IMR-90 (cell line): ENCODE measurements around the gene LAIR2. TPM values are rescaled to one million over a fixed set of nuclear protein-coding genes. Genes with fewer than 3 reads are reported as not detected.

ENCODE experiments used
- ATAC-seq: fragments of 200-7000 bp; cut with Tn5 transposase; 2 replicates; pipeline ENCODE4 v1.9.1; 2020; ENCODE audit warnings: low read depth, mild to moderate bottlenecking, moderate library complexity
- BruUV-seq: library from RNA; stranded (reverse); fragments of 400-500 nt; replicated peaks from 2 replicates; lab custom pipeline; 2021; lab: Mats Ljungman, UMichigan
- CTCF ChIA-PET: fragments of 300-600 bp; formaldehyde crosslinking; extraction: SDS; loops from one replicate; lab custom pipeline; 2021; ENCODE audit warnings: antibody characterized with exemption; lab: Yijun Ruan, JAX
- POLR2A ChIA-PET: fragments of 300-600 bp; sonication (Branson Sonifier 250); formaldehyde crosslinking; loops from one replicate; lab custom pipeline; 2022; ENCODE audit warnings: antibody characterized with exemption; ENCODE audit not compliant: unreplicated experiment; lab: Charles Lee
- DNase-seq: peaks from one replicate; pipeline ENCODE4 v3.0.0; 2013
- H2AFZ ChIP-seq: replicated peaks from 2 replicates; pipeline ENCODE3; 2013; ENCODE audit warnings: low read length, mild to moderate bottlenecking; ENCODE audit not compliant: poor library complexity
- H2AK5ac ChIP-seq: 2 replicates; pipeline ENCODE4 v1.6.1; 2013; ENCODE audit warnings: low read depth, low read length, inconsistent platforms
- H2AK9ac ChIP-seq: replicated peaks from 2 replicates; pipeline ENCODE3; 2013; ENCODE audit warnings: mild to moderate bottlenecking, low read depth, low read length, moderate library complexity; ENCODE audit not compliant: poor library complexity
- H2BK120ac ChIP-seq: 2 replicates; pipeline ENCODE4 v1.6.1; 2013; ENCODE audit warnings: low read depth, low read length, inconsistent platforms
- H2BK15ac ChIP-seq: 3 replicates; pipeline ENCODE4 v1.6.1; 2013; ENCODE audit warnings: low read depth, low read length, inconsistent platforms
- H2BK20ac ChIP-seq: 2 replicates; pipeline ENCODE4 v1.6.1; 2013; ENCODE audit warnings: low read depth, mild to moderate bottlenecking, inconsistent platforms, low read length, moderate library complexity
- H2BK5ac ChIP-seq: 2 replicates; pipeline ENCODE4 v1.6.1; 2013; ENCODE audit warnings: mild to moderate bottlenecking, low read depth, low read length, inconsistent platforms; ENCODE audit not compliant: poor library complexity, severe bottlenecking
- H3K14ac ChIP-seq: replicated peaks from 2 replicates; pipeline ENCODE4 v1.6.1; 2013; ENCODE audit warnings: low read depth, low read length, inconsistent platforms
- H3K18ac ChIP-seq: 2 replicates; pipeline ENCODE4 v1.6.1; 2013; ENCODE audit warnings: low read depth, low read length, control low read depth
- H3K23ac ChIP-seq: 2 replicates; pipeline ENCODE4 v1.6.1; 2013; ENCODE audit warnings: low read depth, low read length, inconsistent platforms
- H3K27ac ChIP-seq: 2 replicates; pipeline ENCODE4 v1.5.1; 2013; ENCODE audit warnings: mild to moderate bottlenecking, control low read depth, low read length; ENCODE audit not compliant: insufficient read depth
- H3K27me3 ChIP-seq: 2 replicates; pipeline ENCODE4 v1.6.1; 2013; ENCODE audit warnings: low read length; ENCODE audit not compliant: control insufficient read depth, insufficient read depth
- H3K36me3 ChIP-seq: 2 replicates; pipeline ENCODE4 v1.6.1; 2013; ENCODE audit warnings: low read length, mixed read lengths; ENCODE audit not compliant: control insufficient read depth, insufficient read depth
- H3K4ac ChIP-seq: 2 replicates; pipeline ENCODE4 v1.6.1; 2013; ENCODE audit warnings: low read depth, low read length, inconsistent platforms
- H3K4me1 ChIP-seq: 2 replicates; pipeline ENCODE4 v1.6.1; 2013; ENCODE audit warnings: low read length, mixed read lengths; ENCODE audit not compliant: control insufficient read depth, insufficient read depth
- H3K4me2 ChIP-seq: 2 replicates; pipeline ENCODE4 v1.6.1; 2013; ENCODE audit warnings: low read depth, mild to moderate bottlenecking, control low read depth, low read length, moderate library complexity
- H3K4me3 ChIP-seq: 2 replicates; pipeline ENCODE4 v1.5.1; 2013; ENCODE audit warnings: low read depth, mild to moderate bottlenecking, control low read depth, low read length, moderate library complexity; ENCODE audit not compliant: insufficient read depth
- H3K56ac ChIP-seq: 2 replicates; pipeline ENCODE4 v1.6.1; 2013; ENCODE audit warnings: low read length, inconsistent platforms; ENCODE audit not compliant: insufficient read depth; ENCODE audit errors: extremely low read depth
- H3K79me1 ChIP-seq, 2 experiments: 2 replicates each; pipeline ENCODE4 v1.6.1; 2013; ENCODE audit warnings: low read length in 2 of 2, inconsistent platforms in 1 of 2, low read depth in 1 of 2
- H3K9ac ChIP-seq: 2 replicates; pipeline ENCODE4 v1.6.1; 2013; ENCODE audit warnings: low read depth, low read length, control low read depth
- H3K9me1 ChIP-seq: 2 replicates; pipeline ENCODE4 v1.6.1; 2013; ENCODE audit warnings: low read length, inconsistent platforms; ENCODE audit not compliant: insufficient read depth
- H3K9me3 ChIP-seq: 2 replicates; pipeline ENCODE4 v1.6.1; 2013; ENCODE audit warnings: low read length; ENCODE audit not compliant: control insufficient read depth, insufficient read depth
- H4K20me1 ChIP-seq: 2 replicates; pipeline ENCODE4 v1.6.1; 2013; ENCODE audit warnings: low read length, inconsistent platforms; ENCODE audit not compliant: insufficient read depth
- H4K5ac ChIP-seq: 2 replicates; pipeline ENCODE4 v1.6.1; 2013; ENCODE audit warnings: mild to moderate bottlenecking, low read depth, low read length, control low read depth
- H4K8ac ChIP-seq, 2 experiments: 2 replicates each; pipeline ENCODE4 v1.6.1; 2013; ENCODE audit warnings: low read depth in 2 of 2, low read length in 2 of 2, control low read depth in 1 of 2, inconsistent platforms in 1 of 2
- H4K91ac ChIP-seq: 2 replicates; pipeline ENCODE4 v1.6.1; 2013; ENCODE audit warnings: low read depth, low read length, inconsistent platforms; ENCODE audit not compliant: insufficient read depth
- BHLHE40 ChIP-seq: fragments of 150-350 bp; IDR thresholded peaks from 2 replicates; pipeline ENCODE4 v1.6.1; 2016; ENCODE audit warnings: mild to moderate bottlenecking, low read depth, low read length
- CEBPB ChIP-seq: IDR thresholded peaks from 2 replicates; pipeline ENCODE4 v1.6.1; 2012; ENCODE audit warnings: low read depth, low read length, improper control_type of control experiment
- CHD1 ChIP-seq: IDR thresholded peaks from 2 replicates; pipeline ENCODE4 v1.6.1; 2012; ENCODE audit warnings: low read depth, low read length, improper control_type of control experiment
- CTCF ChIP-seq: conservative IDR thresholded peaks from 2 replicates; pipeline ENCODE4 v1.5.1; 2012; ENCODE audit warnings: mild to moderate bottlenecking, low read depth, low read length, improper control_type of control experiment
- FOS ChIP-seq: fragments of 150-350 bp; IDR thresholded peaks from 2 replicates; pipeline ENCODE4 v1.6.1; 2016; ENCODE audit warnings: low read depth, low read length
- MAFK ChIP-seq: IDR thresholded peaks from 2 replicates; pipeline ENCODE4 v1.6.1; 2012; ENCODE audit warnings: low read depth, low read length, improper control_type of control experiment
- MAZ ChIP-seq: IDR thresholded peaks from 2 replicates; pipeline ENCODE4 v1.6.1; 2012; ENCODE audit warnings: low read depth, mild to moderate bottlenecking, low read length, improper control_type of control experiment, moderate library complexity, borderline replicate concordance
- NFE2L2 ChIP-seq: fragments of 150-350 bp; IDR thresholded peaks from 2 replicates; pipeline ENCODE4 v1.6.1; 2016; ENCODE audit warnings: low read depth, mild to moderate bottlenecking, low read length
- POLR2A ChIP-seq: IDR thresholded peaks from 2 replicates; pipeline ENCODE4 v1.6.1; 2012; ENCODE audit warnings: mild to moderate bottlenecking, low read depth, low read length
- RAD21 ChIP-seq: IDR thresholded peaks from 2 replicates; pipeline ENCODE4 v1.6.1; 2012; ENCODE audit warnings: low read length, improper control_type of control experiment
- RCOR1 ChIP-seq: IDR thresholded peaks from 2 replicates; pipeline ENCODE4 v1.6.1; 2012; ENCODE audit warnings: mild to moderate bottlenecking, low read length, improper control_type of control experiment; ENCODE audit not compliant: insufficient replicate concordance
- RFX5 ChIP-seq: IDR thresholded peaks from 2 replicates; pipeline ENCODE4 v1.8.0; 2012; ENCODE audit warnings: low read depth, mild to moderate bottlenecking, low read length, moderate library complexity
- SMC3 ChIP-seq: fragments of 150-350 bp; IDR thresholded peaks from 2 replicates; pipeline ENCODE4 v1.6.1; 2016; ENCODE audit warnings: low read depth, mild to moderate bottlenecking, antibody characterized with exemption, low read length, moderate library complexity
- USF2 ChIP-seq: fragments of 150-350 bp; IDR thresholded peaks from 2 replicates; pipeline ENCODE4 v1.6.1; 2017; ENCODE audit warnings: mild to moderate bottlenecking, antibody characterized with exemption, low read length, low read depth
- WGBS, 2 experiments: methylation state at CpG; one replicate each; pipeline versions ENCODE4 v1.1.5 to v1.1.7; 2013; ENCODE audit warnings: missing lambda C conversion rate in 2 of 2; ENCODE audit not compliant: insufficient read length in 1 of 2; ENCODE audit errors: extremely low coverage in 2 of 2; 5-methylcytosine and 5-hydroxymethylcytosine counted together
- dilution Hi-C: fragments of 300-500 bp; cut with HindIII; formaldehyde crosslinking; loops from one replicate; pipeline ENCODE4 v1.14.3; 2018; ENCODE audit warnings: low sequenced_read_pairs; ENCODE audit not compliant: unreplicated experiment
- in situ Hi-C: fragments of 300-500 bp; cut with MboI; formaldehyde crosslinking; loops from 3 replicates; pipeline ENCODE4 v1.14.3; 2019; ENCODE audit warnings: low sequenced_read_pairs, inconsistent platforms, mixed read lengths
- intact Hi-C: fragments of 100-400 bp; cut with micrococcal nuclease; formaldehyde crosslinking; loops from 2 replicates; pipeline ENCODE4 v1.10.0; 2022
- polyA plus RNA-seq, 3 experiments: library from polyadenylated mRNA; depleted of rRNA; stranded (reverse); fragments of >200 nt; gene quantifications; 2 replicates each; pipeline ENCODE4 v1.2.3, GENCODE V29; 2012; ENCODE audit warnings: low replicate concordance in 1 of 3
- total RNA-seq: library from RNA; depleted of rRNA; stranded (reverse); fragments of >200 nt; gene quantifications from 2 replicates; pipeline ENCODE4 v1.2.3, GENCODE V29; 2012
- TF ChIP-seq, protein P1 (sequence below): fragments of 150-350 bp; IDR thresholded peaks from 2 replicates; pipeline ENCODE4 v1.6.1; 2016; ENCODE audit warnings: low read depth, mild to moderate bottlenecking, low read length, moderate library complexity, borderline replicate concordance

Gene LAIR2
- total and polyA plus RNA-seq, 2 of the 4 experiments (the other 2 are of a cell fraction) = not detected

GRCh38 chr19:54465426-54466109, 37.1 kb upstream of the LAIR2 start:
- no peak overlapping the region for H3K23ac ChIP-seq
- ChIA-PET CTCF (interaction anchor here (1.2 kb wide), 1 partner anchor 13 kb away, joined by 4 read pairs; no protein-coding TSS in a partner anchor), POLR2A (no interaction called here)
- H3K27ac ChIP-seq = no peak overlapping the region
- ATAC-seq = no peak
- peaks cover 8 to 25% of the 10 kb centered on the region in 2 experiments; a peak in 3 of 4 replicates for H3K79me1 ChIP-seq
- H2BK20ac ChIP-seq = no peak overlapping the region
- H3K27me3 ChIP-seq = no peaks in the 10 kb centered on the region
- H3K14ac ChIP-seq = no peak overlapping the region
- H2BK5ac ChIP-seq = no peak overlapping the region
- H4K91ac ChIP-seq = no peak overlapping the region
- no peak overlapping the region for H3K4ac ChIP-seq
- peak overlapping the region; percentile 43 for H2AFZ ChIP-seq
- H3K4me1 ChIP-seq = peaks cover 18% of the 10 kb centered on the region
- no peak overlapping the region for H2AK5ac ChIP-seq
- H2BK15ac ChIP-seq = no peak overlapping the region
- dilution Hi-C loops = no loop called here
- BruUV-seq = no TSS peak
- H4K8ac ChIP-seq = no peak overlapping the region
- peaks cover 21% of the 10 kb centered on the region for H4K20me1 ChIP-seq
- no peak overlapping the region for H2AK9ac ChIP-seq
- 74% methylated on average over 36 of the region's 49 CpGs; no CpG with 5 or more reads in 1 of the 2 experiments for WGBS, 2 experiments
- H3K9ac ChIP-seq = no peak overlapping the region
- intact Hi-C loops = loop anchor here (10.0 kb wide), 1 partner anchor 619 kb away; no protein-coding TSS in a partner anchor
- H3K4me3 ChIP-seq = no peak overlapping the region
- in situ Hi-C loops = loop anchor here (25.0 kb wide), 4 partner anchors 353 to 1672 kb away; partner anchors contain the start of genes NAT14, NDUFA3, OSCAR and PRPF31
- no peak overlapping the region for H3K56ac ChIP-seq
- no peak overlapping the region for H3K4me2 ChIP-seq
- no peak for DNase-seq
- peaks cover 19% of the 10 kb centered on the region for H3K36me3 ChIP-seq
- no peak overlapping the region for H3K18ac ChIP-seq
- H3K9me1 ChIP-seq = no peaks in the 10 kb centered on the region
- no peaks in the 10 kb centered on the region for H3K9me3 ChIP-seq
- H4K5ac ChIP-seq = no peak overlapping the region
- H2BK120ac ChIP-seq = no peak overlapping the region
- TF ChIP-seq CEBPB (no peak), USF2 (no peak), CHD1 (no peak), MAFK (no peak), RFX5 (no peak), RAD21 (no peak), MAZ (no peak), BHLHE40 (no peak), CTCF (no peak), NFE2L2 (no peak), POLR2A (no peak), SMC3 (no peak), RCOR1 (no peak), FOS (no peak)
- TF ChIP-seq, protein P1, sequence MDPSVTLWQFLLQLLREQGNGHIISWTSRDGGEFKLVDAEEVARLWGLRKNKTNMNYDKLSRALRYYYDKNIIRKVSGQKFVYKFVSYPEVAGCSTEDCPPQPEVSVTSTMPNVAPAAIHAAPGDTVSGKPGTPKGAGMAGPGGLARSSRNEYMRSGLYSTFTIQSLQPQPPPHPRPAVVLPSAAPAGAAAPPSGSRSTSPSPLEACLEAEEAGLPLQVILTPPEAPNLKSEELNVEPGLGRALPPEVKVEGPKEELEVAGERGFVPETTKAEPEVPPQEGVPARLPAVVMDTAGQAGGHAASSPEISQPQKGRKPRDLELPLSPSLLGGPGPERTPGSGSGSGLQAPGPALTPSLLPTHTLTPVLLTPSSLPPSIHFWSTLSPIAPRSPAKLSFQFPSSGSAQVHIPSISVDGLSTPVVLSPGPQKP = no peak
